Measurements from ENCODE around the gene TMC1. TPM values are rescaled to one million over a fixed set of nuclear protein-coding genes. Genes with fewer than 3 reads are reported as not detected.

Gene TMC1
- total RNA-seq, 1 donor from 2014 or later: not detected

GRCh38 chr9:72627147-72627546, 105.7 kb downstream of the TMC1 start:
- H3K4me1 ChIP-seq: no peaks in the 10 kb centered on the region
- no peak overlapping the region for H3K4me3 ChIP-seq
- no peak for ATAC-seq
- no peaks in the 10 kb centered on the region for H3K27me3 ChIP-seq
- no peak for TF ChIP-seq CTCF (IDR thresholded peaks at IDR 0.05)
- H3K27ac ChIP-seq: no peak overlapping the region
- no peaks in the 10 kb centered on the region for H3K9me3 ChIP-seq
- DNase-seq: no peak
- intact Hi-C loops (cut with DNase I): no loop called here
- no peaks in the 10 kb centered on the region for H3K36me3 ChIP-seq

GRCh38 chr9:72627956-72628540, 106.6 kb downstream of the TMC1 start:
- Histone ChIP-seq H3K4me1 (no peaks in the 10 kb centered on the region), H3K4me3 (no peak overlapping the region), H3K9me3 (no peaks in the 10 kb centered on the region), H3K27ac (no peak overlapping the region), H3K36me3 (no peaks in the 10 kb centered on the region), H3K27me3 (no peaks in the 10 kb centered on the region)
- no peak for DNase-seq
- TF ChIP-seq CTCF (IDR thresholded peaks at IDR 0.05): no peak
- ATAC-seq: no peak
- intact Hi-C loops (cut with DNase I): no loop called here

- no peak for TF ChIP-seq CTCF (IDR thresholded peaks at IDR 0.05)
- H3K27me3 ChIP-seq: no peaks in the 10 kb centered on the region
- ATAC-seq (peak; percentile 84), DNase-seq (no peak)
- intact Hi-C loops (cut with DNase I): no loop called here
- H3K36me3 ChIP-seq: no peaks in the 10 kb centered on the region
- no peak overlapping the region for H3K4me3 ChIP-seq
- H3K27ac ChIP-seq: no peak overlapping the region
- H3K4me1 ChIP-seq: no peaks in the 10 kb centered on the region
- H3K9me3 ChIP-seq: no peaks in the 10 kb centered on the region
Observed at GRCh38 chr9:72633966-72634365, 112.6 kb downstream of the TMC1 start.

- Histone ChIP-seq H3K27me3 (no peaks in the 10 kb centered on the region), H3K9me3 (no peaks in the 10 kb centered on the region), H3K27ac (no peak overlapping the region), H3K4me1 (no peaks in the 10 kb centered on the region), H3K4me3 (no peak overlapping the region), H3K36me3 (no peaks in the 10 kb centered on the region)
- no peak for TF ChIP-seq CTCF (IDR thresholded peaks at IDR 0.05)
- intact Hi-C loops (cut with DNase I): no loop called here
- DNase-seq: no peak
- ATAC-seq: peak; percentile 65
Observed at GRCh38 chr9:72635197-72635596, 113.8 kb downstream of the TMC1 start.

GRCh38 chr9:72636621-72637020, 115.2 kb downstream of the TMC1 start:
- Histone ChIP-seq H3K27ac (no peak overlapping the region), H3K9me3 (no peaks in the 10 kb centered on the region), H3K4me1 (no peaks in the 10 kb centered on the region), H3K4me3 (no peak overlapping the region), H3K27me3 (no peaks in the 10 kb centered on the region), H3K36me3 (no peaks in the 10 kb centered on the region)
- ATAC-seq: no peak
- no peak for DNase-seq
- intact Hi-C loops (cut with DNase I): no loop called here
- TF ChIP-seq CTCF (IDR thresholded peaks at IDR 0.05): no peak

GRCh38 chr9:72643651-72644050, 122.2 kb downstream of the TMC1 start:
- Histone ChIP-seq H3K4me3 (no peak overlapping the region), H3K36me3 (no peaks in the 10 kb centered on the region), H3K9me3 (no peaks in the 10 kb centered on the region), H3K4me1 (no peaks in the 10 kb centered on the region), H3K27ac (no peak overlapping the region), H3K27me3 (no peaks in the 10 kb centered on the region)
- DNase-seq: no peak
- intact Hi-C loops (cut with DNase I): no loop called here
- no peak for ATAC-seq
- no peak for TF ChIP-seq CTCF (IDR thresholded peaks at IDR 0.05)
